Activated CD8-positive, alpha-beta T cell treated with anti-CD3 and anti-CD28 coated beads for 36 hours (primary cell): Measurements from ENCODE around the gene PCSK2. TPM values are rescaled to one million over a fixed set of nuclear protein-coding genes. Genes with fewer than 3 reads are reported as not detected.
A peak's percentile ranks its signal among the peaks of the same experiment; 100 is the strongest.

Experiments used
- ATAC-seq: fragments of 200-7000 bp; cut with Tn5 transposase; one replicate; pipeline ENCODE4 v1.10.0; 2021; ENCODE audit warnings: mild to moderate bottlenecking, moderate library complexity
- CTCF ChIA-PET: fragments of 350-600 bp; sonication (Branson Sonifier 250); formaldehyde crosslinking; loops from one replicate; lab custom pipeline; 2021; ENCODE audit warnings: antibody characterized with exemption; lab: Charles Lee
- POLR2A ChIA-PET: fragments of 350-600 bp; sonication (Branson Sonifier 250); formaldehyde crosslinking; loops from one replicate; lab custom pipeline; 2021; ENCODE audit warnings: antibody characterized with exemption; lab: Charles Lee
- DNase-seq: peaks from one replicate; pipeline ENCODE4 v3.0.0-alpha.2; 2020
- H3K27ac Mint-ChIP-seq: one replicate; pipeline ENCODE4 v1.8.0; 2021; ENCODE audit warnings: mild to moderate bottlenecking, mixed read lengths
- H3K27me3 Mint-ChIP-seq: one replicate; pipeline ENCODE4 v1.8.0; 2021; ENCODE audit warnings: mixed read lengths
- H3K36me3 Mint-ChIP-seq: one replicate; pipeline ENCODE4 v1.8.0; 2021; ENCODE audit warnings: low read depth, mixed read lengths
- H3K4me1 Mint-ChIP-seq: one replicate; pipeline ENCODE4 v1.8.0; 2021; ENCODE audit warnings: low read depth, mixed read lengths
- H3K4me3 Mint-ChIP-seq: one replicate; pipeline ENCODE4 v1.8.0; 2021; ENCODE audit warnings: mild to moderate bottlenecking, moderate library complexity, mixed read lengths
- H3K9me3 Mint-ChIP-seq: one replicate; pipeline ENCODE4 v1.8.0; 2021; ENCODE audit warnings: mixed read lengths
- CTCF ChIP-seq: fragments of 200-600 bp; IDR thresholded peaks from one replicate; pipeline ENCODE4 v1.8.0; 2022; ENCODE audit warnings: antibody characterized with exemption, mild to moderate bottlenecking
- intact Hi-C: fragments of 100-400 bp; cut with micrococcal nuclease; formaldehyde crosslinking; loops from one replicate; pipeline ENCODE4 v1.10.0; 2022
- total RNA-seq, 2 experiments: library from RNA; stranded (reverse); gene quantifications; one replicate each; pipeline ENCODE4 v1.2.3, GENCODE V29; 2021

The PCSK2 gene
- total RNA-seq, 2 experiments from 2014 or later: not detected

GRCh38 chr20:17504066-17504897 lies 277.4 kb downstream of the PCSK2 start:
- TF ChIP-seq CTCF: no peak
- DNase-seq (no peak), ATAC-seq (peak; percentile 6)
- intact Hi-C loops: loop anchor here (10.0 kb wide), 1 partner anchor 491 kb away; no protein-coding TSS in a partner anchor
- POLR2A ChIA-PET: interaction anchor here (0.6 to 1.3 kb wide), 4 partner anchors 26 to 178 kb away, joined by 3 to 5 read pairs (median 4); partner anchors contain the start of gene RRBP1
- CTCF ChIA-PET: interaction anchor here (0.6 to 3.3 kb wide), 34 partner anchors 10 to 931 kb away, joined by 3 to 32 read pairs (median 4); partner anchors contain the start of genes BFSP1, DSTN, KIF16B and RRBP1
- Mint-ChIP-seq H3K36me3 (no peaks in the 10 kb centered on the region), H3K9me3 (no peaks in the 10 kb centered on the region), H3K27ac (peak overlapping the region; percentile 85), H3K4me3 (no peak overlapping the region), H3K4me1 (peaks cover 37% of the 10 kb centered on the region), H3K27me3 (peaks cover 3% of the 10 kb centered on the region)

DNA sequence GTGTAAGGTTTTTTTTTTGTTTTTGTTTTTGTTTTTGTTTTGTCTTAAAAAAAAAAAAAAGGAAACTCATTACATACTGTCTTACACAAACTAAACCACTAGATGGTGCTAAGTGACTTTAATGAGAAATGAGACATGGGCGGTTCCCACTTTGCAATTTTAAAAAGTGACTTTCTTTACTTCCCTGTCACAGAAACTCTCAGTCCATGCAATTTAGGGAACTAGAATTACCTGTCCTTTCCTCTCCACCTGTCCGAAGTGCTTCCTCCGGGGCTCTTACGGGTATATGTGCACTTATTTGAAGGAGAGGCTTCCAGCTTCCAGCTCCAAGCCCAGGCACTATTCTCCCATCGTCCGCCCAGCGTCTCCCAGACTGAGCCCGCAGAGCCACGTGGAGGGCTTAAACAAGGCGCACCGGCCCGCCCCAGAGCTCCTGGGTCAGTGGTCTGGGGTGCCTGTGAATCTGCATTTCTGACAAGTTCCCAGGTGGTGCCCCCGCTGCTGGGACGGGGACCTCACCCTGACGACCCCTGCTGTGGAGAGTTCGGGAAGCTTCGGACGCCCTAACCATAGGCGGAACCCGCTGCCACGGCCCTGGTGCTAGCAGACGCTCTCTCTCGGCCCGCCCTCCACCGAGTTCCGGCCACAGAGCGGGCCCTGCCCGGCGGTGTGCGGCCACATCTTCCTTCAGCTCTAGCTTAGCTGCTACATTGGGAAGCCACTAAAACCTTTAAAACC lies 278.2 kb downstream of the PCSK2 start:
- POLR2A ChIA-PET: interaction anchor here (0.6 to 1.3 kb wide), 5 partner anchors 9 to 177 kb away, joined by 3 to 5 read pairs (median 4); partner anchors contain the start of gene RRBP1
- intact Hi-C loops: loop anchor here (5.0 to 10.0 kb wide), 3 partner anchors 107 to 490 kb away; no protein-coding TSS in a partner anchor
- no peaks in the 10 kb centered on the region for H3K9me3 Mint-ChIP-seq
- ATAC-seq: peak; percentile 63
- peak overlapping the region; percentile 78 for H3K4me3 Mint-ChIP-seq
- peak overlapping the region; percentile 85 for H3K27ac Mint-ChIP-seq
- H3K27me3 Mint-ChIP-seq: peaks cover 3% of the 10 kb centered on the region
- H3K36me3 Mint-ChIP-seq: no peaks in the 10 kb centered on the region
- TF ChIP-seq CTCF: peak; percentile 74
- CTCF ChIA-PET: interaction anchor here (0.6 to 3.3 kb wide), 45 partner anchors 8 to 786 kb away, joined by 3 to 32 read pairs (median 4); partner anchors contain the start of genes BFSP1, DSTN and RRBP1
- no peak for DNase-seq
- H3K4me1 Mint-ChIP-seq: peaks cover 37% of the 10 kb centered on the region

GRCh38 chr20:17505636-17506517 lies 279.0 kb downstream of the PCSK2 start:
- no peak for TF ChIP-seq CTCF
- Mint-ChIP-seq H3K27me3 (peaks cover 3% of the 10 kb centered on the region), H3K27ac (peak overlapping the region; percentile 85), H3K4me1 (peaks cover 38% of the 10 kb centered on the region), H3K9me3 (no peaks in the 10 kb centered on the region), H3K36me3 (no peaks in the 10 kb centered on the region), H3K4me3 (peak overlapping the region; percentile 78)
- intact Hi-C loops: loop anchor here (5.0 to 10.0 kb wide), 3 partner anchors 106 to 489 kb away; no protein-coding TSS in a partner anchor
- POLR2A ChIA-PET: interaction anchor here (0.7 to 1.3 kb wide), 4 partner anchors 8 to 632 kb away, joined by 3 to 5 read pairs (median 4); partner anchors contain the start of genes KAT14, PET117 and RRBP1
- DNase-seq (peak; percentile 92), ATAC-seq (peak; percentile 75)
- CTCF ChIA-PET: interaction anchor here (0.6 to 3.3 kb wide), 41 partner anchors 8 to 785 kb away, joined by 3 to 32 read pairs (median 4); partner anchors contain the start of genes BFSP1, DSTN and RRBP1

DNA sequence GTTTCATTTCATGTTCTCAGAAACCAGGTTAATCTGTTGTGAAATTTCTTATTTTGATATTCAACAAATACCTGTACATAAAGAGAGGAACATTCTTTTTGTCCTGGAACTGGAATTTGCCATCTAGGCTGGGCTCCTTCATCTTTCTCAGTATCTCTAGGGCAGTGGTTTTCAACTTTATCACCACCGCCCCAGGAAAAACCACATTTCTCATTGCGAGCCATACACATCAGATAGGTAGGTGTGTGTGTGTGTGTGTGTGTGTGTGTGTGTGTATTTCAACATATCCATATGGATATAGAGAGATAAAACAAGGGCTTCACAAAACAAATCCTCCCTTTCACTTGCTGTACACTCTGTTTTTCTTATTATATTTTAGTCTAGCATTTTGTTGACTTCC lies 280.2 kb downstream of the PCSK2 start:
- Mint-ChIP-seq H3K36me3 (no peaks in the 10 kb centered on the region), H3K27ac (peak overlapping the region; percentile 17), H3K27me3 (peaks cover 3% of the 10 kb centered on the region), H3K9me3 (no peaks in the 10 kb centered on the region), H3K4me3 (no peak overlapping the region), H3K4me1 (peaks cover 45% of the 10 kb centered on the region)
- no peak for TF ChIP-seq CTCF
- POLR2A ChIA-PET: interaction anchor here (1.2 kb wide), 1 partner anchor 631 kb away, joined by 3 read pairs; the partner anchor contains the start of genes KAT14 and PET117
- intact Hi-C loops: loop anchor here (5.0 to 10.0 kb wide), 3 partner anchors 105 to 488 kb away; no protein-coding TSS in a partner anchor
- CTCF ChIA-PET: no interaction called here
- no peak for ATAC-seq
- peak; percentile 32 for DNase-seq
